Measurements from ENCODE around the gene EXOC5.

The EXOC5 gene, protein sequence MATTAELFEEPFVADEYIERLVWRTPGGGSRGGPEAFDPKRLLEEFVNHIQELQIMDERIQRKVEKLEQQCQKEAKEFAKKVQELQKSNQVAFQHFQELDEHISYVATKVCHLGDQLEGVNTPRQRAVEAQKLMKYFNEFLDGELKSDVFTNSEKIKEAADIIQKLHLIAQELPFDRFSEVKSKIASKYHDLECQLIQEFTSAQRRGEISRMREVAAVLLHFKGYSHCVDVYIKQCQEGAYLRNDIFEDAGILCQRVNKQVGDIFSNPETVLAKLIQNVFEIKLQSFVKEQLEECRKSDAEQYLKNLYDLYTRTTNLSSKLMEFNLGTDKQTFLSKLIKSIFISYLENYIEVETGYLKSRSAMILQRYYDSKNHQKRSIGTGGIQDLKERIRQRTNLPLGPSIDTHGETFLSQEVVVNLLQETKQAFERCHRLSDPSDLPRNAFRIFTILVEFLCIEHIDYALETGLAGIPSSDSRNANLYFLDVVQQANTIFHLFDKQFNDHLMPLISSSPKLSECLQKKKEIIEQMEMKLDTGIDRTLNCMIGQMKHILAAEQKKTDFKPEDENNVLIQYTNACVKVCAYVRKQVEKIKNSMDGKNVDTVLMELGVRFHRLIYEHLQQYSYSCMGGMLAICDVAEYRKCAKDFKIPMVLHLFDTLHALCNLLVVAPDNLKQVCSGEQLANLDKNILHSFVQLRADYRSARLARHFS

GRCh38 chr14:57268161-57269069 lies at the start of gene EXOC5, which contains the start of gene AP5M1:
Gene EXOC5, minus strand, starts transcription at chr14:57268905. Its CDS starts 257 bp downstream, at chr14:57268648.
Gene AP5M1, plus strand, starts transcription at chr14:57268971. Its CDS starts 344 bp downstream, at chr14:57269315.
- DNase-seq = peak; percentile 87 to 88

GRCh38 chr14:57317248-57317833 lies 48.6 kb upstream of the EXOC5 start:
- DNase-seq = peak; percentile 52 to 67

GRCh38 chr14:57314396-57315089 lies 45.8 kb upstream of the EXOC5 start:
- no peak for DNase-seq

GRCh38 chr14:57302883-57303282 lies 34.2 kb upstream of the EXOC5 start:
- no peak for DNase-seq

DNA sequence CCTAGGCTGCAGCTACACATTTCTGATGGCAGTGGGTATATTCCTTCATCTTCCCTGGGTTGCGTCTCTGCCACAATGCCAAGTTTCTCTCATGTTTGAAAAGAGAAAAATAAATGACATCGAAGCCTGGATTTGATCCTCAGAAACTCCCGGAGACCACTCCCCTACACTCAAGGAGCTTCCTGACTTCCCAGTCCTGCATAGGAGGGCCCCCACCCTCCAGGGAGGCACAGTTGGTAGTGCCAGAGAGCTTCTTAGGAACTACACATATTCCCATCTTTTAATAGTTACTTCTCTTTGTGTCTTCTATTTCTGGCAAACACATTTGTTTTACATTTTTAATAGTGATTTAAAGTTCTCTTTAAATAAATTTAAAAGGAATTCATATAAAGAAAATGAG lies 30.8 kb upstream of the EXOC5 start:
- no peak for DNase-seq

DNA sequence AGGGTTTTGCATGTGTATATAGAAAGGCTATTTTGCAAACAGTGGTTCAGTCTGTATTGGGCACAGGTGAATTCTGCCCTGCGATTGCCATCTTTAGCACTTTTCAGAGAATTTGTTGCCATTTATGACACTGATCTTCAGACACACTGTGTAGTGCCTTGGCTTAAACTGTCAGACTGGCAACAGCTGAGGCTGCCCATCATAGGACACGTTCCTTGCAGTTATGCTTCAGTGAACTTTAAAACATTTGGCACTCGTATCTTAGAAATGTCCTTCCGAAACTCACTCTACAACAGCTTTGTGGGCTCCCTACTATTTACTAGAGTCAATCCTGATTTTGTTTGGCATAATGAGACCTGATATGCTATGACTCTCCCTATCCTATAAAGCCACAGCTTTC lies 29.1 kb upstream of the EXOC5 start:
- DNase-seq = no peak

- no peak for DNase-seq
Observed at GRCh38 chr14:57295239-57295638, 26.5 kb upstream of the EXOC5 start.

- DNase-seq = peak; percentile 18 to 29
Observed at GRCh38 chr14:57293866-57294837, 25.4 kb upstream of the EXOC5 start.

DNA sequence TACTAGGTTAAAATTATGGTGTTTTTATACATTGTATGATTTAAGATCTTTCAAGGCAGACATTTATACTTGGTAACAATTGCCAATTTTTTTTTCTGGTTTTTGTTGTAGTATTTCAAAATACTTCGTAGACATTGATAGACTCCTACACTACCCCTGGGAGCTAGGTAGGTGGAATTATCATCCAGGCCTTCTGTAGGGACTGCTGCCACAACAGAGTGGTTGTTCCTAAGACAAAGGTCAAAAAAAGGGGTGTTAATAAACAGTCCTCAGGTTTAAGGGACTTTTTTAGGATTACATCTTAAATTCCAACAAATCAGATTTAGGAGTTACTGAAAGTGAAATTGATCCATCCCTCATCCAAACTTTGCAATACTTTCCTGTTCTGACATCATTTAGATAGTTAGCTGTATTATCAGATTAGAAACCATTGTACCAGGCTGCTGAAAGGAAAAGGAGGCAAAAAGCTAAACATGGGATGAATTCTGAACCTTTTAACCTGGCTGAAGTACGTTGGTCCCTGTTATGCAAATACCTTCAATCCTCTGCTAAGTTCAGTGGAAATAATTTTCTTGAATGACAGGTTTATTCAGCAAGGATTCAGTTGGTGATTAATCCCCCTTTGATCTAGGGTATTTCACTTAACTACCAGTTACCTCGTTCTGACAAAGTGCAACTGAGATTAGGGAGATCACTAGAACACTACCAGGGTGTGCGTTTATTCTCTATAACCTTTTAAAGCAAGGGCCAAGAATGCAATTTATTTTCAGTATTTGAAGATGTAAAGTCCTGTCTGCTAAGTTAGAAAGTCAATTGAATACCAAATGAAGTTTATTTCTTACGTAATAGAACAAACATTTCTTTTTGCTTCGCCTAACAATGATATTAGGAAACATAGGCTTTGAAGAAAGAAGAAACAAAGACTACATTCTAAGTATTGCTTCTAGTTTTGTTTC lies 23.3 kb upstream of the EXOC5 start:
- DNase-seq = no peak

DNA sequence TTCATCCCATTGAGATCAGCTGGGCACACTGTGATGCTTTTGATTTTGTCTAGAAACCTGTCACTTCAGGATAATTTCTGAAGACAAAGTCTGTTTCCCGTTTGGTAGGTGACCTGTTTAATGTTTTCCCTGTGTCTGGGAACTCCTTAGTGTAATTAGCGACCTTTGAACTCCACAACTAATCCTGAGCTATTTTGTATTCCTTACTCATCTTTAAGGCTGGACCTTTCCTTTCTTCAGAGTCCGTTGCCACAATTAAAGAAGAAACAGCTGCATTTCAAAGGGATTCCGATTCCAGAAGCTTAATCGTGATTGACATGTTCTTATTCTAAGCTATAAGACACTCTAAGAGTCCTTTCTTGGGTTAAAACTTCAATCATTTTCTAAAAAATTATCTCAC lies 22.0 kb upstream of the EXOC5 start:
- DNase-seq = no peak

DNA sequence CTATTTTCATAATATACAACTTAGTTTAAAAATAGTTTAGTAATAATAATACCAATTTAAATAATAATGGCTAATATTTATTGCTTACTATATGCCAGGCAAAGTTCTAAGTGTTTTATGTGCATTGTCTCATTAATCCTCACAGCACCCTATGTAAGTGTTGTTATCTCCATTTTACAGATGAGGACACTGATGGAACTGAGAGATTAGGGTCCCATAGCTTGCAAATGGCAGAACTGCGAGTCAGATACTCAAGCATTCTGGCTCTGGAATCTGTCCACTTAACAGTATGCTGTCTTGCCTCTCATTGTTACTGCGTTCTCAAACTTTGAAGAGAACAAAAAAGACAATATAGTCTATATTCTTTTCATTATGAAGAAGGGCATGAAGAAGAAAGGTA lies 19.0 kb upstream of the EXOC5 start:
- DNase-seq = no peak

DNA sequence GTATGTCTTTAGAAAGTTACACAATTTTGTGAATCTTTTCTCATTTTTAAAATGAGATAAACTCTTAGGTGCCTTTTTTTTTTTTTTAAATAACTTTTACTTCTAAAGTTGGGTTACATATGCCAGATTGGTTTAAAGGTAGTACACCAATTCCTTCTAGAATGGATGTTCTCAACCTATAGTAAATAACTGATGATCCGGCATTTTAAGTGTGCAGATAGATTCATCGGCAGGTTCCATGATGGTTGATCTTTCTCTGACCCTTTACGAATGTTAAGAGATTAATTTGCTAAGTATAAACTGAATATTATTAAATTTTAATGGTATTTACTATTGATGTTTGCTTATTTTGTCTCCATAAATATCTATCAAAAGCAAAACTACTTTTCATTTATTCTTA lies 8.4 kb upstream of the EXOC5 start:
- no peak for DNase-seq

GRCh38 chr14:57275023-57275664 lies 6.4 kb upstream of the EXOC5 start:
- no peak for DNase-seq

DNA sequence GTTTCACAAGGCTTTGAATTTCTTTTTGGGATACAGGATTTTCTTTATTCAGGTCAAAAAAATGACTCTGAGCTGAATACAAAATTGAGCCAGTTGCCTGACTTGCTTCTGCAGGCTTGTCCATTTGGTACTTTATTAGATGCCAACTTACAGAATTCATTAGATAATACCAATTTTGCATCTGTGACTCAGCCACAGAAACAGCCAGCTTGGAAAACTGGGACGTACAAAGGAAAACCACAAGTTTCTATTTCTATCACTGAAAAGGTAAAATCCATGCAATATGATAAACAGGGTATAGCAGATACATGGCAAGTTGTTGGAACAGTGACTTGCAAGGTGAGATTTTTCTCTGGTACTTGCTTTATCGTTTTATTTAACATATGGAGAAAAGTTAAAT lies 5.8 kb upstream of the EXOC5 start:
- no peak for DNase-seq

GRCh38 chr14:57273236-57273635 lies 4.5 kb upstream of the EXOC5 start:
- no peak for DNase-seq

DNA sequence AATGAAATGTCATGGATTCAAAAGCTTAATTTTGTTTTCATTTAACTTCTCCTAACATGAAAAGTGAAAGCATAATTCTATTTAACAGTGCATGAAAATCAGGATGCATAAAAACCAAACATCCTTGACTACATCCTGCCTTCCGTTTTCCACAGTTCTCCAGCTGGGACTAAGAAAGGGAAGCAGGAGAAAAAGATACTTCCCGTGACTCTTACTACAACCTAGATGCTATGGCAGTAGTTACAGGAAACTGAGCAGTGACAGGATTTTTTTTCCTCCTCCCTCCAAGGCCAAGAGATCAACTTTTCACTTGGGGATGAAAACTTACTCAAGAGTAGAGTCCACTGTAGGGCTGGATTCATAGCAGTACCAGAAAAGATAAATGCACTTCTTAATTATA lies 2.6 kb downstream of the EXOC5 start:
- no peak for DNase-seq

DNA sequence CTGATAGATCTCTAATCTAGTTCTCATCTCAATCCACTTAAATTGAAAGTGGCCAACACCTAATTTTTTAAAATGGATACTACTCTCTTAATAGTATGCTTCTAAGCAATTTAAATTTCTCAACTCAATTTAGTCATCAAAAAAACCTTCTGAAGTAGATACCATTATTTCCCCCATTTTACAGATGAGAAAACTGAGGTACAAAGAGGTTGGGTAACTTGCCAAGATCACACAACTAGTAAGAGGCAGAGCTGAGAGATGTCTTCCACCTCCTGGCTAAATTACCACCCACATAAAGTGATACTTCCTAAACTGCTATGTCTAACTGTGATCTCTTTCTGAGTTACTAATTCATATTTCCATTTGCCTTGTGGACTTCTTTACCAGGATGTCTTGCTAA lies 6.6 kb downstream of the EXOC5 start:
- DNase-seq = no peak

GRCh38 chr14:57261604-57262003 lies 7.1 kb downstream of the EXOC5 start:
- DNase-seq = no peak

- no peak for DNase-seq
Observed at GRCh38 chr14:57259672-57260071, 9.0 kb downstream of the EXOC5 start.
